ENCODE measurements around the gene RMDN2.
A peak's percentile ranks its signal among the peaks of the same experiment; 100 is the strongest.

RMDN2 gene

DNA sequence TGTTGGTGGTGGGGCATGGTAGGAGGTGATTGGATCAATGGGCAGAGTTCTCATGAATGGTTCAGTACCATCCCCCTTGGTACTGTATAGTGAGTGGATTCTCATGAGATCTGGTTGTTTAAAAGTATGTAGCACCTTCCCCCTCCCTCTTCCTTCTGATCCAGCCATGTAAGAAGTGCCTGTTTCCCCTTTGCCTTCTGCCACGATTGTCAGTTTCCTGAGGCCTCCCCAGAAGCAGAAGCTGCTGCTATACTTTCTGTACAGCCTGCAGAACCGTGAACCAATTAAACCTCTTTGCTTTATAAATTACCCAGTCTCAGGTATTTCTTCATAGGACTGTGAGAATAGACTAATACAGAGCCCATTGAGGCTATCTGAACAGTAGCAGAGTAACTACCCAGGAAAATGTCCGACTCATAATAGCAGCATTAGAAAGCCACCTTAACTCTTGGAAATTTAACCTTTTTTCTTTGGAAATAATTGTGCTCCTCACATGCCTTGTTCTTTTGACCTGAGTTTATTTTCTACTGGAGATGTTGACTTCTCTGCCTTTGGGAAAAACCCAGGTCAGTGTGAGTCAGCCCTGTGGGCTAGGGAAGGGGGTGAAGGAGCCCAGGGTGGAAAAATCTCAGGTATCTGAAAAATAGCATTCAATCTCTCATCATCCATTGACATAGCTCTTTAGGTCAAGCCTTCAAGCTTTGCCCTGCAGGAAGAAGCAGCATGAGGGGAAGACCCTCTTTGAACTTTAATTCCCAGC is 132.7 kb downstream of the RMDN2 start:
- TF ChIP-seq, protein P1, sequence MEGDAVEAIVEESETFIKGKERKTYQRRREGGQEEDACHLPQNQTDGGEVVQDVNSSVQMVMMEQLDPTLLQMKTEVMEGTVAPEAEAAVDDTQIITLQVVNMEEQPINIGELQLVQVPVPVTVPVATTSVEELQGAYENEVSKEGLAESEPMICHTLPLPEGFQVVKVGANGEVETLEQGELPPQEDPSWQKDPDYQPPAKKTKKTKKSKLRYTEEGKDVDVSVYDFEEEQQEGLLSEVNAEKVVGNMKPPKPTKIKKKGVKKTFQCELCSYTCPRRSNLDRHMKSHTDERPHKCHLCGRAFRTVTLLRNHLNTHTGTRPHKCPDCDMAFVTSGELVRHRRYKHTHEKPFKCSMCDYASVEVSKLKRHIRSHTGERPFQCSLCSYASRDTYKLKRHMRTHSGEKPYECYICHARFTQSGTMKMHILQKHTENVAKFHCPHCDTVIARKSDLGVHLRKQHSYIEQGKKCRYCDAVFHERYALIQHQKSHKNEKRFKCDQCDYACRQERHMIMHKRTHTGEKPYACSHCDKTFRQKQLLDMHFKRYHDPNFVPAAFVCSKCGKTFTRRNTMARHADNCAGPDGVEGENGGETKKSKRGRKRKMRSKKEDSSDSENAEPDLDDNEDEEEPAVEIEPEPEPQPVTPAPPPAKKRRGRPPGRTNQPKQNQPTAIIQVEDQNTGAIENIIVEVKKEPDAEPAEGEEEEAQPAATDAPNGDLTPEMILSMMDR (IDR thresholded peaks at IDR 0.05; ENCODE audit: unreplicated experiment in 3 of 3), result no peak
- H3K4me1 Mint-ChIP-seq, result peaks cover 10% of the 10 kb centered on the region
- peaks cover 5% of the 10 kb centered on the region for H3K36me3 Mint-ChIP-seq (ENCODE audit: low read depth)
- no peak overlapping the region for H3K4me3 Mint-ChIP-seq
- no peaks in the 10 kb centered on the region for H3K9me3 Mint-ChIP-seq
- H3K27ac Mint-ChIP-seq, result no peak overlapping the region
- peaks cover 4% of the 10 kb centered on the region for H3K27me3 Mint-ChIP-seq (ENCODE audit: low read depth)

DNA sequence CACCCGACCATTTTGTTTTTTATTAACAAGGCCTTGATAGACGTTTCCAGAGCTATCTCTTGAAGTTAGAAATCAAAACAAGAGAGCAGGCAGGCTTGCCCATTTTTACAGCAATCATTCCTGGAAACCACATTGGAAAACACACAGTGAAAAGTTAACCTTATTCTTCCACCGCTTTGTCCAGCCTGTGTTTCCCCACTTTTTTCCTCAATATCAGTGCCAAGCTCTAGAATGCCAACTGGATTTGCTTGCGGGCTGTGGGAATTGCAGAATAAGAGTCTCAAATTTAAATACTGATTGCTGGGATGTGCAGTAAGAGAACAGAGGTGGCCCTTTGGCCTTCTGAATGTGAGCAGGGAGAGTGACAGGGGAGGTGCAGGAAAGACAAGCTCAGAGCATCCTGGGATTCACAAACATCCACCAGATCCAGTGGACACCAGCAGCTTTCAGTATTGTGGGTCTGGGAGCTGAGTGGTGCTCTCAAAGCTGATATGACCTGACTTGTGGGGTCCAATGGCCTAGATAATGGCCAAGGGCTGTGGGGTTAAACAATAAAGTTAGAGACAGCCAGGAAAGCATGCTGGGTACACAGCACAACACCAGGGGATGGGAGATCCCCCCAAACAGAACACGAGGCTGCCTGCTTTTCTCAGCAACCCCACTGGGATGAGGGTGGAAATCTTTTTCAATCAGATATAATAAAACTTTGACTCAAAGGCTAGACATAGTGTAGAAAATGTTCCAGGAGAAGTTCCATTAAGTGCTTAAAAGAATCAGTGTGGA is 135.3 kb downstream of the RMDN2 start:
- Mint-ChIP-seq H3K4me3 (no peak overlapping the region), H3K4me1 (peaks cover 22% of the 10 kb centered on the region), H3K36me3 (ENCODE audit: low read depth) (peaks cover 18% of the 10 kb centered on the region), H3K27ac (peak overlapping the region; percentile 28 to 77 (median 43)), H3K9me3 (no peaks in the 10 kb centered on the region), H3K27me3 (ENCODE audit: low read depth) (peaks cover 4% of the 10 kb centered on the region)
- TF ChIP-seq, protein P1 (IDR thresholded peaks at IDR 0.05; ENCODE audit: unreplicated experiment in 3 of 3), result no peak

DNA sequence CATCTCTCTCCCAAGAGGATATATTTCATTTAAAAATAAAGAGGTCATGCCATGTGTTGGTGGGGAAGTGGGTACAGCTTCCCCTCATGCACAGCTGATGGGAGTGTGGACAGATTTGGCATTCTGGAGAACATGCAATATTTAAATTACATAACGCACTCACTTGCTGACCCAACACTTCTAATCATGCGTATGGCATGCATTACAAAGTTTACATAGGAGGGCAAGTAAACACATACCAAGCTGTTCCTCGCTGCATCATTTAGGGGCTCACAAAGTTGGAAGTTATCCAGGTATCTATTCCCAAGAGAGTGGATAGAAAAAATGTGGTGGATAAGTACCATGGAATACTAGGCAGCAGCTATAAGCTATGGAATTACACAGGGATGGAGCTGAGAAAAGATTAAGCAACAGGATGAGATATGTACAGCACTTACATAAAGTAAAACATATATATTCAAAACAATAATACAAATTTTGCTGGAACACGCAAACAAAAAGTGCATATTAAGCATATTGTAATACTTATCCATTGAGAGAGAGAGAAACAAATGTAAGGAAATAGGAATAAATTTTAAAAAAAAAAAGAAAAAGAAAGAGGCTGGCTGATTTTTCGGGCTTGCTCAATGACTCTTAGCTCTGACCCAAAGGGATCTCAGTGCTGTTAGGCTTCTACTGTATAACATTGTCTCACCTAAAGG is 139.9 kb downstream of the RMDN2 start:
- TF ChIP-seq, protein P1 (IDR thresholded peaks at IDR 0.05; ENCODE audit: unreplicated experiment in 3 of 3), result no peak
- peaks cover 28% of the 10 kb centered on the region for H3K36me3 Mint-ChIP-seq (ENCODE audit: low read depth)
- H3K27me3 Mint-ChIP-seq (ENCODE audit: low read depth), result peaks cover 9% of the 10 kb centered on the region
- peak overlapping the region; percentile 47 to 88 (median 79) for H3K27ac Mint-ChIP-seq
- no peaks in the 10 kb centered on the region for H3K9me3 Mint-ChIP-seq
- peaks cover 46% of the 10 kb centered on the region for H3K4me1 Mint-ChIP-seq
- H3K4me3 Mint-ChIP-seq, result peak overlapping the region in 1 of 3 experiments; percentile 10

DNA sequence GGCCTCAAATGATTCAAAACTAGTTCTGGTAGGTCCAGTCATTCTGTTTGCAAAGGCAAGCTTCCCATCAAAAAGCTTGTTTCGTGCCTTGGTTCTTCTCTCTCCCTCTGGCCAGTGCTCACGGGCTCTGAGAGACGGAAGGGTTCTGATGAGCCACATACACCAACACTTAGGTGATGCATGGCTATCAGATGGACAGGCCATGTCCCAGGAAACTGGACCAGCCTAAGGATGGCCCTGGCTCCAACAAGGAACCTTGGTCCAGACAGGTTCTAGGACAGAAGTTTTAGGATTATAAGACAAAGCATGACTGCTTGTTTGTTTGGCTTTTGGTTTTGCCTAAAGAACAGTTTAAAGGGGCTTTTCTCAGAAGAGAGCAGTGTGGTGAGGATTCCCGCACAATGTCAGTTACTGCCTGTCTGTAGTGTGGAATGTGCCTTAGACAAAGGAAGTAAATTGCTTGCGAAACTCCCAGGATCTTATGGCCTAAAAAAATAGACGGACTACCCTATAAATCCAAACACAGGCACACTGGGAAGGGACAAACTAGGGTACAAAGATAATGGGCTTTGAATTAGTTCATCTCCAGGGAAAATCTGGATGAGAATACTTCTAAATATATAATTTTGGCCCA is 140.5 kb downstream of the RMDN2 start:
- H3K4me3 Mint-ChIP-seq, result no peak overlapping the region
- H3K27me3 Mint-ChIP-seq (ENCODE audit: low read depth), result peaks cover 9% of the 10 kb centered on the region
- H3K4me1 Mint-ChIP-seq, result peaks cover 42% of the 10 kb centered on the region
- H3K9me3 Mint-ChIP-seq, result no peaks in the 10 kb centered on the region
- H3K27ac Mint-ChIP-seq, result peak overlapping the region; percentile 79 to 89 (median 88)
- TF ChIP-seq, protein P1 (IDR thresholded peaks at IDR 0.05; ENCODE audit: unreplicated experiment in 3 of 3), result no peak
- peaks cover 32% of the 10 kb centered on the region for H3K36me3 Mint-ChIP-seq (ENCODE audit: low read depth)

DNA sequence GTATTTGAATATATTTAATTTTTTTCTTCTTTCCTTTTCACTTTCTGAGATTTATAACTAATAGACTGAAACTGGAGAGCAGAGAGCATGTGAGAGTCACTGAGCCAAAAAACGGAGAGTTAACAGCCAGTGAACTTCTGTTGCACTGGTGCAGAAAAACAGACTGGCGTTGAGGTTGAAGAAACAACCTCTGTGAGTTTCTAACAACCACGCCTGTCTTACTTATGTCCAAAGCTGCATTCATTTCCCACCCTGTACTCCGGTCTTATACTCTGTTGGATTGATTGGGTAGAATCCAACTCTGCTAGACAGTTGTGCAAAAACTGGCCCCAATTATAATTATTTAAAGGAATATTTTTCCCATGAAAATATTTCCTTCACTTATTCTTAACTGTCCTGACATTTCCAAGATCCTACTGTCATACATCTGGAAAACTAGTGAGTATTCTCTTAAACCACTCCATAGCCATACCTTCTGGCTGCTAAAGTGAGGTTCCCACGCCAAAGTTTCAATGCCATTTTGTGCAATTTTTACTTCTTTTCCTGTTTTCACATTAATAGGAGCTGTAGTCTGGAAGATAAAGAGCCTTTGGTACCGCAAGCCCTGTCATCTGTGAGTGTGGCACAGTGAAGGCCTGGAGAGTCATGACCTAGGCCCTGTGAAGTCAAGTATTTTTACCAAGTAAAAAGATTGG is 141.5 kb downstream of the RMDN2 start:
- TF ChIP-seq, protein P1 (IDR thresholded peaks at IDR 0.05; ENCODE audit: unreplicated experiment in 3 of 3), result no peak
- peaks cover 37% of the 10 kb centered on the region for H3K36me3 Mint-ChIP-seq (ENCODE audit: low read depth)
- H3K4me3 Mint-ChIP-seq, result peak overlapping the region in 2 of 3 experiments; percentile 16 to 75
- H3K27ac Mint-ChIP-seq, result peak overlapping the region; percentile 79 to 89 (median 88)
- H3K27me3 Mint-ChIP-seq (ENCODE audit: low read depth), result peaks cover 14% of the 10 kb centered on the region
- H3K4me1 Mint-ChIP-seq, result peaks cover 42% of the 10 kb centered on the region
- H3K9me3 Mint-ChIP-seq, result no peaks in the 10 kb centered on the region

Measured in nephron (organoid).